ENCODE results near the gene TAS2R7.
"Not testable (repeated sequence)": the region's sequence is repeated elsewhere in the genome, so short reads cannot be mapped to it uniquely, and the experiment has no call there.

Gene TAS2R7

GRCh38 chr12:10794222-10794621 is 8.2 kb downstream of the TAS2R7 start:
- H3K4me3 ChIP-seq (ENCODE audit: low read depth, low read length): no peak overlapping the region
- DNase-seq (ENCODE audit: low read depth): no peak
- TF ChIP-seq CTCF (IDR thresholded peaks at IDR 0.05; ENCODE audit: insufficient read depth, low read depth, low read length, missing control alignments): no peak

- not testable (repeated sequence) for H3K4me3 ChIP-seq (ENCODE audit: low read depth, low read length); DNase-seq (ENCODE audit: low read depth)
Measured at GRCh38 chr12:10791769-10792168, 10.7 kb downstream of the TAS2R7 start.

- no peak for TF ChIP-seq CTCF (IDR thresholded peaks at IDR 0.05; ENCODE audit: insufficient read depth, low read depth, low read length, missing control alignments)
- no peak for DNase-seq (ENCODE audit: low read depth)
Measured at GRCh38 chr12:10783252-10783651, 19.2 kb downstream of the TAS2R7 start.

GRCh38 chr12:10779103-10779502 is 23.3 kb downstream of the TAS2R7 start:
- no peak for DNase-seq (ENCODE audit: low read depth)
- no peak overlapping the region for H3K4me3 ChIP-seq (ENCODE audit: low read depth, low read length)
- TF ChIP-seq CTCF (IDR thresholded peaks at IDR 0.05; ENCODE audit: insufficient read depth, low read depth, low read length, missing control alignments): no peak

More at GRCh38 chr12:10783252-10783651, 19.2 kb downstream of the TAS2R7 start:
- no peak overlapping the region for H3K4me3 ChIP-seq (ENCODE audit: low read depth, low read length)

GRCh38 chr12:10771132-10771733 is 31.2 kb downstream of the TAS2R7 start:
- peak; percentile 24 for DNase-seq (ENCODE audit: low read depth)
- TF ChIP-seq CTCF (IDR thresholded peaks at IDR 0.05; ENCODE audit: insufficient read depth, low read depth, low read length, missing control alignments): peak; percentile 37
- no peak overlapping the region for H3K4me3 ChIP-seq (ENCODE audit: low read depth, low read length)

GRCh38 chr12:10759657-10760056 is 42.8 kb downstream of the TAS2R7 start:
- DNase-seq (ENCODE audit: low read depth): no peak
- TF ChIP-seq CTCF (IDR thresholded peaks at IDR 0.05; ENCODE audit: insufficient read depth, low read depth, low read length, missing control alignments): no peak
- no peak overlapping the region for H3K4me3 ChIP-seq (ENCODE audit: low read depth, low read length)

GRCh38 chr12:10756194-10756593 is 46.2 kb downstream of the TAS2R7 start:
- H3K4me3 ChIP-seq (ENCODE audit: low read depth, low read length): no peak overlapping the region
- no peak for TF ChIP-seq CTCF (IDR thresholded peaks at IDR 0.05; ENCODE audit: insufficient read depth, low read depth, low read length, missing control alignments)
- DNase-seq (ENCODE audit: low read depth): no peak
